HG03025 (cell line): ENCODE data around the gene PHYHIPL.

ENCODE experiments used
- ATAC-seq: cut with Tn5 transposase; IDR thresholded peaks from one replicate; pipeline ENCODE4 v1.9.1; 2021; ENCODE audit warnings: mild to moderate bottlenecking, moderate library complexity; ENCODE audit not compliant: unreplicated experiment, low FRiP score

Gene PHYHIPL

GRCh38 chr10:59287587-59288255 lies 111.3 kb downstream of the PHYHIPL start:
- ATAC-seq, result no peak

GRCh38 chr10:59289853-59290252 lies 113.4 kb downstream of the PHYHIPL start:
- no peak for ATAC-seq

GRCh38 chr10:59290448-59290847 lies 114.0 kb downstream of the PHYHIPL start:
- no peak for ATAC-seq
